ENCODE results near the gene AHNAK2. TPM values are rescaled to one million over a fixed set of nuclear protein-coding genes. Genes with fewer than 3 reads are reported as not detected.

Gene AHNAK2
- total RNA-seq, 1 experiment from 2014 or later = 31.1 TPM

DNA sequence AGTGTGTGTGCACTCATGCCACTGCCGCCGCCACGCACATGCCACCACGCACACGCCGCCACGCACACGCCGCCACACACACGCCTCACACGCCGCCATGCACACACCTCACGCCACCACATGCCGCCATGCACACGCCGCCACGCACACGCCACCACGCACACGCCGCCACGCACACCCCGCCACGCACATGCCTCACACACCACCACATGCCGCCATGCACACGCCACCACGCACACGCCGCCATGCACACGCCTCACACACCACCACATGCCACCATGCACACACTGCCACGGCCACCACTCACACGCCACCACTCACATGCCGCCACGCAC lies 13.7 kb upstream of the AHNAK2 start:
- in situ Hi-C loops (cut with HindIII; ENCODE audit: low sequenced_read_pairs) = no loop called here
- DNase-seq (ENCODE audit: low spot score) = no peak

DNA sequence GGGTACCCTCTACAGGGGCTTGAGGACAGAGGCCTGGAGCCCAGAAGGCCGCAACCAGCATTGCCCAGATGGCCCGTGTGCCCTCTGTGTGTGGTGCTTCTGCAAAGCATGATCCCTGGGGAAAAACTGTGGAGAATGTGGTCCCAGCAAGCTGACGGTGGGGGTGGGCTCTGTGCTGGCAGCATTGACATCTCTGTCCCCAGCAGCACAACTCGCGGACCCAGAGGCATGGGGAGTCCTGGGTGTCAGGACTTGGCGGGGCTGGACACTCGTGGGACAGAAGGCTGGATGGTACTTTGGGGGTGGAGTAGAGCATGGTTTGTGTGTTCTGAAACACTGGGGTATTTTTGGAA lies 11.8 kb upstream of the AHNAK2 start:
- in situ Hi-C loops (cut with HindIII; ENCODE audit: low sequenced_read_pairs) = no loop called here
- DNase-seq (ENCODE audit: low spot score) = no peak

DNA sequence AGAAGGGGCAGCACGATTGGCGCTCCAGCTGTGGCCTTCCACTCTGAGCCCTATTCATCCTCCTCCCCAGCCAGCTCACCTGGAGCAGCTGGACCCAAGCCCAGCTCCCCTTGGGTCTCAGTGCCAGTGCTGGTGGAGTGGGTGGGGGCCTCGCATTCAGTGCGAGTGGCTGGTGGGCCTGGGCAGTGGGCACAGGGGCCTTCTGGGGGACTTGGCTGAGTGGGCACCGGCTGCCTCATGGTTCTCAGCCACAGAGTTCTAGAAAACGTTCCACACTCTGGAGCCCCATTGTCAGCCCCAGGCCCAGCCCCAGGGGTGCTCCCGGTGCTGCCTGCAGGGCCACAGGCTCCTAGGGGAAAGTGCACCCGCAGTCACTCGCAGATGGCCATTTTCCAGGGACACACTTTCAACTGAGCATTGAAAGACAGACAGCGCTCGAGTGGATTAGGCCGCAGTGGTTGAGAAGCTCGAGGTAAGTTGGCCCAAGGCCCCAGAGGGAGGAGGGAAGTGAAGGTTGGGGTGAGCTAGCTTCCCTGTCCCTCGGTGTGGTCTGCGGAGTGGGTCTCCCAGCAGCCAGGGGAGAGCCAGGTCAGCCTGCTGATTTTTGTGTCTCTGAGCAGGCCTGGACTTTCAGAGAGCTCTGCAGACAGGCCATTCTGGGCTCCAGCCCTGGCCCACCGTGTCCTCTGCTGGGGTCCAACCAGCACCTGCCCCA lies 11.2 kb upstream of the AHNAK2 start:
- in situ Hi-C loops (cut with HindIII; ENCODE audit: low sequenced_read_pairs) = no loop called here
- no peak for DNase-seq (ENCODE audit: low spot score)

DNA sequence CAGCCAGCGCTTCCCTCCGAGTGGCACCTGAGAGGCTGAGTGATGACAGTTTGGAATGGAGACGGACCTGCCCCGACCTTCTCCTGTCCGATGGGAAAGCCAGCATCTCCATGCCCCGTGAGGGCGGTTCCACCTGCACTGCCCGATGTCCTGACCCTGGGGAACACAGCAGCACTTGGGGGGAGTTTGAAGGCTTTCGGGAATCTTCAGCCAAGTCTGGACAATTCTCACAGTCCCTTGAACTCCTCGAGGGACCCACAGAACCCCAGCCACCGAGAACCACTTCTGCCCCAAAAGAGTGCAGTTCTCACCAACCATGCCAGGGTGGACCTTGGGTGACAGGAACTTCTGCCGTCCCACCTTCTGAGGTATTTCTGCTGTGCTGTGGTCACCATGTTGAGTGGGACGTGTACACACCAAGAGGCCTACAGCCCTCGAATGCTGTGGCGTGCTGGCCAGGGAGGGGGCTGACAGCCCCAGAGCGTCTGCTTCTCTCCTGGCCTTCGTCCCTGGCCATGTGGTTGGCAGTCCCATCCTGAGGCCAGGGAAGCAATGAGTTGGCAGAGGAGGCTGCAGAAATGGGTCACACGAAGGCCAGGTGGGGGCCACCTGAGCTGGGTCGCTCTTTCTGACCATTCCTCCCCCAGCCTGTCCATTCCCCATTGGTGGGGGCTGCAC lies 8.5 kb upstream of the AHNAK2 start:
- in situ Hi-C loops (cut with HindIII; ENCODE audit: low sequenced_read_pairs) = no loop called here
- peak; percentile 56 for DNase-seq (ENCODE audit: low spot score)

DNA sequence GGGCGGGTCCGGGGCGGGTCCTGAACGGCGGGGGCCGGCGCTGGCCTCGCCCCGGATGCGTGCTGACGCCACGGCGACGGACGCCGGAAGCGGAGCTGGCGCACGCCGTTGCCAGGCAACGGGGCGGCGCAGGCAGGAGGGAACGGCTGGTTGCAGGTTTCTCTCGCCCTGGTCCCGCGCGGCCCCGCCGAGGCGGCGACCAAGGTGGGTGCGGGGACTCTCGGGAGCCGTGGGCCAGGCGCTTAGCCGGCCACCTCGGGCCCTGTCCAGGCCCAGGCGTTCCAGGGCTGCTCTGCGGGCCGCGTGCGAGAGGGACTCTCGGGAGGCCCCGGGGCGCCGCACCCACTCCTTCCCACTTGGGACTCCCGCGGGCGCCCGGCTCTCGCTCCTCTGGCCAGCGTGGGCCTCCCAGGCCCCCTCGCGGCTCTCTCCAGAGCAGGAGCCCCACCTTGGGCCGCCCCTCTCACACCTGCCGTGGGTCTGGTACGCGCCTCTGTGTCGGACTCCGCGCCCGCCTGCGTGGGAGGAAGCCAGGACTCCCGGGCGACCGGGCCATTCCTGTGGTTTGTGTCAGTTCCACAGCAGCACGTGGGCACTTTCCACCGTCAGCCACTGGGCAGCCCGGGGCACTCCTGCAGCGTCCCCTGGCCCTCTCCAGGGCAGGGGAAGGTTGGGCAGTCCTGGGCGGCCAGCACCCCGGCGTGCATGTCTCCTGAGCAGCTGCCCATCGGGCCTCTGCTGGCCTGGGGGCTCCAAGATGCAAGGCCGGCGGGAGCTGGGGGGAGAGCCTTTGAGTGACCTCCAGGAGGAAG lies 7.7 kb upstream of the AHNAK2 start, which contains the start of gene CLBA1:
TSS of gene CLBA1 (plus strand) at position 114 of the 812 bp plus-strand sequence. CDS start at position 758, 644 bp downstream.
- DNase-seq (ENCODE audit: low spot score) = peak; percentile 90
- in situ Hi-C loops (cut with HindIII; ENCODE audit: low sequenced_read_pairs) = no loop called here

DNA sequence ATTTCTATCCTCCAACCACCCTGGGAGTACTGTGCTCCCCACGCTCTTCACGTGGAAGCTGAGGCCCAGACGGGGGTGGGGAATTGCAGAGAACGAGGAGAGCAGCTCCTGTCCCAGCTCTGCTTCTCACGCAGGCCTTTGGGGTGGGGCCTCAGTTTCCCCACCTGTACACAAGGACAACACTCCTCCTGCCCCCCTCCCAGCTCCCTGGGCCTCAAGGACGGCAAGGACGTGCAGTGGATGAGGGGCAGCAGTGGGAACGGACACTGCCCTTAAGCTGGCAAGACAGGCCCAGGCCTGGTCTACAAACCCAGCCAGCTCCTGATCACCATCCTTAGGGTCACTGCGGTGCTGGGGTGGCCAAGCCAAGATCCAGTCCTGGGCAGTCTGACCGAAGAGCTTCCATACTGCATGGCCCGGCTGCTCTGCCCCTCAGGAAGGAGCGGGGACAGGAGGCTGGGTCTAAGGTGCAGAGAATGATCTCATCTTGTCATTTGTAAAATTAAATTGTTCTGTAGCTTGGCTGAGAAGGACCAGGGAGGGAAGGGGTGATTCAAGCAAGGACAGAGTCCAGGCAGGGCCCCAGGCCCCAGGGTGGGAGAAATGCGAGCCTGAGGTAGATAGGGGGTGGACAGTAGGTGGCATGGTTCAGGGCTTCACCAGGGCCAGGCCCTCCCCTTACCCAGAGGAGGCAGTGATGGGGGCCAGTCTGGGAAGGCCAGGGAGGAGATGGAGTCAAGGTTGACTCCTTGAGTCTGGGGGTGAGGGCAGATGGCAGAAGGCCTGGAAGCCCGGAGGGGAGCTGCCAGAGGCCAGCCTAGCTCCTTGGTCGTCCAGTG lies 6.1 kb upstream of the AHNAK2 start:
- DNase-seq (ENCODE audit: low spot score) = no peak
- in situ Hi-C loops (cut with HindIII; ENCODE audit: low sequenced_read_pairs) = no loop called here

DNA sequence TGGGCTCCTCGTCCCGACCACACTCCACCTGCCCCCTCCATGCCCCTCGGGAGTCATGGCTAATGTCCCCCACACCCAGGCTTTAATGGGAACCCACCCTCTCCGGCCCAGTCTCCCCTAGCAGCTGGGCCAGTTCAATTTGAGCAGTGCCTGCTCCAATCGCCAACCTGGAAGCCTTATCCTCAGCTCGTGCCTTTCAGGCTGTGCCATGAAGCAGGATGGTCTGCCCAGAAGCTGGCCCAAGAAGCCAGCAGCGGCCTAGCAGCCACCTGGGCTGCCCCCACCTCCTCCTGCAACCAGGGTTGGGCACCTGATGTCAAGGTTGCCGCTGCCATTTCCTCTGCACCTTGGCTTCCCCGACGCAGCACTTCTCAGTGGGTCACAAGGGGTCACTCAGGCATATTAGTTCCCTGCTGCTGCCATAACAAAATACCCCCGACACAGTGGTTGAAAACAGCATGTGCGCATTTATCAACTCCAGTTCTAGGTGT lies 5.1 kb upstream of the AHNAK2 start:
- DNase-seq (ENCODE audit: low spot score) = no peak
- in situ Hi-C loops (cut with HindIII; ENCODE audit: low sequenced_read_pairs) = no loop called here

DNA sequence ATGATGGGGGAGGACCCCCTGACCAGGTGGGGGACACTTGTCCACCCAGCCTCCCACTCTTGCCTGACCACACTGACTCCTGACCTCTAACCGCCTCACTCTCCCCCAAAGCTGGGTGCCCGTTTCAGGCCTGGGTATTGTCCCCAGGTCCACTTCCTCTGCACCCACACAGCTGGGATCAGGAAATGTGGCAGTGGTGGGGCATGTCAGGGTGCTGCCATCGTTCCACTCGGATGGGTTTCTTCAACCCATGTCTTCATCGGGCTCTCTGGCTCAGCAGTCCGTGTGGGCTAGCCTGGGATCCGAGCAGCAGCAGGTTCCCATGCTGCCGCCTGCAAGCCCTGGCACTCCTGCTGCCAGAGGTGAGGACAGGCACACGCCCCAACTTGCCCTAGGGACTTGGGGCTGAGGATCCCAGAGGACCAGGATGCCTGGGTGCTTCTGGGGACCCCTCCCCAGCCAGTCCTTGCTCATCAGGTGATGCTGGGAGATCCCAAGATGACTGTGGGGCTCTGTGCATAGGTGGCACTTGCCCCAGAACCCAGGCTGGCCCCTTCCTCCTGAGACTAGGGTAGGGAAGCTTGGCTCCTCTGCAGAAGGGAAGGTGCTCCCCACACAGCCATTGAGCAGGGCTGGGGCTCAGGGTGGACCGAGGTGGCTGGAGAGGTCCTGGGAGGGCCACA lies 4.5 kb upstream of the AHNAK2 start:
- in situ Hi-C loops (cut with HindIII; ENCODE audit: low sequenced_read_pairs) = no loop called here
- no peak for DNase-seq (ENCODE audit: low spot score)

DNA sequence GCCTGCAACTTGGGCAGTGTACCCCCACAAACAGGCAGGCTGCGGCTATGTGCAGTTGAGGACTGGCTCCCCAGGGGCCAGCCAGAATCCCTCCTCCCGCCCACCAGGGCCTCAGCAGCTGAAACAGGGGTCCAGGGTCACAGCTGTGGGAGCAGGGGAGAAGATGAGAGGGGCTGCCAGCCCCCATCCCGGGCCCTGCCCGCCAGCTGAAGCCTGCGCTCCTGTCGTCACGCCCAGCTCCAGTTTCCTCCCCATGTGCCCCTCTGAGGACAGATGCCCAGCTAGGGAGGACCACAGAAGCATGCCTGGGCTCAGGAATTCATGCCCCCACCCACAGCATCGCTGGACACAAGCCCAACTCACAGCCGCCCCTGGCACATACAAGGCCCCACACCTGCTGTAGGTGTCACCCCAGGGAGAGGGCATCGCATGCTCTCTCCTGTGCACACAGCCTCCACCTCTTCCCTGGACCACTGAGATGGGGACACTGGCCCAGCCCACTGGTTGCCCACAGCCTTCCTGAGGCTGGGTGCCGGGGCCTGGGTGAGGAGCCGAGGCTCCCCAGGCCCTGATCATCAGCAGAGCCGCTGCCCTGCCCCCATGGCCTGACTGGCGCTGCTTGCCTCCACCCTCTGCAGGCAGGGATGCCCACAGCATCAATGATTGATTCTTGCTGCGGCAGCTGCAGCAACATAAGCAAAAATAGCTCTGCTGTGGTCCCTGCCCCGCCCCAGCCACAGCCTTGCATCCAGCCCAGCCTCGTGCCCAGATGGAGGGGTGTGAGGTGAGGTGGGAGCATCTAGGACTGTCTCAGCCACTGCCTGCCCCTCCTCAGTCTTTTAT lies 3.7 kb upstream of the AHNAK2 start:
- in situ Hi-C loops (cut with HindIII; ENCODE audit: low sequenced_read_pairs) = no loop called here
- no peak for DNase-seq (ENCODE audit: low spot score)

DNA sequence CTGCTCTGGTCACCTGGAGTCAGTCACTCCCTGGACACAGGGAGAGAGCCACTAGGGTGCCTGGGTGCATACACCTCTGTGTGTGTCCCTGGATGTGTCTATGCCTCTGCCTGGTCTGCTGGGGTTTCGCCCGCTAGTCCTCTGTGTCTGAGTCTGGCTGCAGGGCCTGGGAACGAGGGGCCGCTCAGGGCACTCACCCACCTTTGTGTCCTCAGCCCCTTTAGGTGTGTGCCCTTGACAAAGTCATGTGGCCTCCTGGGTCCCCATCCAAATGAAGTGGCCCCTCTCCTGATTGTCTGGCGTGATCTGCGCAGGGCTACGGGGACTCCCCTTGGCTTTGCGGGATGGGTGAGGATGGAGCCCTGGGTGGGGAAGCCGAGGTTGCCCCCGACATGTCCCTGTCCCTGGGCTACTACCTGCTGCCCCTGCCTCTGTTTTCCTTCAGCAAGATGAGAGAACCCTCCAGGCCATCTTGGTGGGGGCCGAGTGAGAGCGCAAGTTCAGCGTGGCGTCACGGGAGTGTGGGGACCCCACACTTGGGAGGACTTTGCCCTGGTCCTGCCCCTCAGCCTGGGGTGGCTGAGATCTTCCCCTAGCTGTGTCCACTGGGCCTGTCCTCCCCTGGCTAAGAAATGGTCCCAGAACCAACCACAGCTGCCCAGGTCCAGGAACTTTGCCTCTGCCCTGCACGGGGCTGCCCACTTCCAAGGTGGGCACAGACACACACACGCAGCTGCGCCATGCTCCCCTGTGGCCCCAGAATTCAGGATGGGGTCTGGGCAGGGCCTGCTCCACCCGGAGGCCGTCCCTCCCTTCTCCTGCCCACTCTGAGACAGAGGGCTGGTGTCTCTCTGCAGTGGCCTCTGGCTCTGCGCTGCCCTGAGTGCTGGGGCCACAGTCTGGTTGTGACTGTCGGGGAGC lies 2.7 kb upstream of the AHNAK2 start:
- no peak for DNase-seq (ENCODE audit: low spot score)
- in situ Hi-C loops (cut with HindIII; ENCODE audit: low sequenced_read_pairs) = no loop called here

DNA sequence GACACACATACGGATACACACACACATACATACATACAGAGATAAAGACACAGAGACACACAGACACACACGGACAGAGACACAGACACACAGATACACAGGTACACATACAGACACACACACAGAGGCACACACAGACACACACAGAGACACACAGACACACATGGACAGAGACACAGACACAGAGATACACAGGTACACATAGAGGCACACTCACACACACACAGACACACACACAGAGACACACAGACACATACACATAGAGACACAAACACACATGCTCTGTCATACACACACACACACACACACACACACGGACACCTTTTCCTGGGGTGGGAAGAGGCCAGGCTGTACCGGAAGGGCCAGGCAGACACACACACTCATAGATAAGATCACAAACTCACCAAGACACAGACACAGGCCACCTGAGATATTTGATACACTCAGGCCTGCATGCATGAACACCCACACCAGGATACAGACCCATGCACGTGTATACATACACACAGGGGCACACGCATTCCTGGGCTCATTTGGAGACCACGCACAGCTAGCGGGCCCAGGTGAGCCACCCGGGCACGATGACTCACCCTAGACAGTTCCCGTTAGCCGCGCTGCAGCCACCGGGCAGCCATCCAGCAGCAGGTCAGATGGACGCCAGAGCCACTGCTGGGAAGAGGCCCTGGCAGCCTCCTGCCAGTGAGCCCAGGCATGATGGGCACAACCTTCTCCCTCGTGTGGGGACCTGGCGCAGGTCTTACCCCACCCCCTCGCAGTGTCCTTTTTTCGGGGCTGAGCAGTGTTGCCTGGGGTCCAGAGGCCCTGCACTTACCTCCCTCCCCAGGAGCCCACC lies 1.8 kb upstream of the AHNAK2 start:
- DNase-seq (ENCODE audit: low spot score) = peak; percentile 80
- in situ Hi-C loops (cut with HindIII; ENCODE audit: low sequenced_read_pairs) = no loop called here

DNA sequence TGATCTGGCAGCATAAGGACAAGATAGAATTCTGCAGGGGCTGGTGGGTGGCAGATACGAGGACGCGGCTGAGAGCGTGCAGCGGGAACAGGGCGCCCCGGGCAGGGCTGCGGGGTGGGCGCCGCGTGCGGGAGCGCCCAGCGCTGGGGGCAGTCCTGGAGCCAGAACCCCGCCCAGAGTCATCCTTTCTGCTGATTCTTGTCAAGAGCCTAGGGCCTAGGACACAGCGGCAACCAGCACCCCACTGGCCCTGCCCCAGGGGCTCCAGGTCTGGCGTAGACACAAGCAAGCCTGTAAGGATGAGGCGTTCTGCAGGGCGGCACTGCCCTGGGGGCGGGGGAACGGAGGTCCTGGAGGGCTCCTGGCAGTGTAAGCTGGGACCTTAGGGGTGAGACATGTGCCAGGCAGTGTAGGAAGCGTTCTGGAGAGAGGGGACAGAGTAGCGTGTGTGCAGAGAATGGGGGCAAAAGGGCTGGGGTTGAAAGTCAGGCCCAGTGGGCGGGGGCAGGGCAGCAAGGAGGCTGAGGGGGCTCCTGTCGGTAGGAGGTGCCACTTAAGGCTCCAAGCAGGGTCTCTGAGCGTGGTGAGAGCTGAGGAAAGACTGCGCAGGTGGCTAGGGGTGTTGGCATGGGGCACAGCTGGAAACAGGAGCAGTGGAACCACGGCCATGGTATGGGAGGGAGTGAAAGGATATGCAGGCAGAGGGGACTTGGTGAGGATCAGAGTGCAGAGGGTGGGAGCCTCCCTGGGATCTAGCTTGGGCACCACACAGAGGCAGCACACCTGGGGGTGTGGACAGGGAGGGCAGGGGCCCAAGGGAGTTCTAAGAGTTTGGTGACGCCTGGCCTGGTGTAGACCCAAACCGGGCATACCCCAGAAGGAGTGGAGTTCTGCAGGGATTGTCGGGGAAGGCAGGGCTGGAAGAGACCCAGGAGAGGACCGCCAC lies 845 bp upstream of the AHNAK2 start:
- DNase-seq (ENCODE audit: low spot score) = no peak
- in situ Hi-C loops (cut with HindIII; ENCODE audit: low sequenced_read_pairs) = no loop called here

DNA sequence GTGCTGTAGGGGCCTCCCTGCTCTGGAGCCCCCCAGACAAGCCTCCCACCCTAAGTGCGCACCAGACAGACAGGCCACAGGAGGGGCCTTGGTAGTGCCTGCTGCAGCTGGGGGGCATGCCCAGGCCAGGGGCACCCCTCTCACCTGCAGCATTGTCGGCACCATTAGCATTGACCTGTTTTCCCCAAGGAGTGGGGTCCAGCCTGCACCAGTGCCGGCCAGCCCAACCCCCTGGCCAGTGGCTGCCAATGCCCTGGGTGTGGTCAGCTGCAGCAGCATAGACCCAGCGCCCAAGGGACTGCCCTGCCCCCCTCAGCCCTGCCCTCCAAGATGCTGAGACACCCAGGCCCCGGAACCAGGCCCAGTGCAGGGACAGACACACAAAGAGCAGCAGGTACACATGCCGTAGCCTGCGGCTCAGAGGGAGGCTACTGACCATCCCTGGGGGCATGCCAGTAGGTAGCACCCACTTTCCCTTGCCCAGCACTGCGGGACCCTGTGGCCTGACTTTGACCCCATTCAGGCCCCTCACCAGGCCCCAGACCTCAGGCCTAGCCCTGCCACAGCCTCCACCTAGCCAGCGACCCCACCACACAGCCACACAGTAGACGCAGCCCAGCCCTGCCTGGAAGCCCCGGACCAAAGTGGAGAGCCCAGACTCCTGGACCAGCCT lies 1.0 kb downstream of the AHNAK2 start:
- DNase-seq (ENCODE audit: low spot score) = no peak
- in situ Hi-C loops (cut with HindIII; ENCODE audit: low sequenced_read_pairs) = no loop called here

DNA sequence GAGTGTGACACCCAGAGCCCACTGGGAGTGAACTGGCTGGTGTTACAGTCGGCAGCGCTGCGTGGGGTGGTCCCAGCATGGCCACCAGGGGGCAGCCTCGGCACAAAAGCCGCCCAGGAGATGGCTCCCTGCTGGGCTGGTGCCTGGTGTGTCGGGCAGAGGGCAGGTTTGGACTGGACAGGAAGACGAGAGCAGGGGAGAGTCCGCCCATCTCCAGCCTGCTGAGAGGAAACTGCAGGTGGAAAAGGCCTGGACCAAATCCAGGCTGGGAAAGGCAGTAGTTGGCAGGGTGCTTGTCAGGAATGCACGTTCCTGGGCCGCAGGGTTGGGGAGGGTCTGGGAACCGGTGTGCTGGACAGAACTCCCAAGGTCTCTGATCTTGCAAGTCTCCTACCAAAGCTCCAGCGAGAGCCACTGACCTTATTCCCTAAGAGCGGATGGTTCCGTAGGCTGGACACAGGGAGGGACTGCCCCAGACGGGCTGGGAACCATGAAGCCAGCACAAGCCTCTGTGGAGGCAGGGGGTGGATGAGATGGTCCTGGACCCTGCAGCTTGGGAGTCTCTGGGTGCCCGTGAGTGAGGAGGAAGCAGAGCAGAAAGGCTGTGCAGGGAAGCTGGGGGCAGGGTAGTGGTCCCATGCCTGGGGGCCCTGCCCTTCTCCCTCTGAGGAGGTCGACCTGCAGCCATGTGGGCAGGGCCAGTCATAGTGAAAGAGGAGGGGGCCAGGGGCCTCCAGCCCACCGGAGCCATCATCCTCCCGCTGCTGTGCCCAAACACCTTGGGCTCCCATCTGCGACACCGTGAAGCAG lies 1.8 kb downstream of the AHNAK2 start:
- DNase-seq (ENCODE audit: low spot score) = peak; percentile 46
- in situ Hi-C loops (cut with HindIII; ENCODE audit: low sequenced_read_pairs) = no loop called here
